Hepatocyte (in vitro differentiated cells): ENCODE measurements around the gene NANP. TPM values are rescaled to one million over a fixed set of nuclear protein-coding genes. Genes with fewer than 3 reads are reported as not detected.
"Not testable (repeated sequence)": the region's sequence is repeated elsewhere in the genome, so short reads cannot be mapped to it uniquely, and the experiment has no call there.

Experiments
- DNase-seq: peaks from one replicate; pipeline ENCODE4 v3.0.0-alpha.2; 2016; ENCODE audit warnings: low spot score
- H2AFZ ChIP-seq: fragments of 200-600 bp; sonication (generic); 2 replicates; pipeline ENCODE4 v1.6.0; 2016; ENCODE audit warnings: antibody characterized with exemption, mild to moderate bottlenecking
- H3K27ac ChIP-seq: fragments of 200-600 bp; sonication (generic); 2 replicates; pipeline ENCODE4 v1.5.1; 2016; ENCODE audit warnings: mild to moderate bottlenecking
- H3K27me3 ChIP-seq: fragments of 200-600 bp; sonication (generic); 2 replicates; pipeline ENCODE4 v1.6.1; 2016
- H3K36me3 ChIP-seq: fragments of 200-600 bp; sonication (generic); replicated peaks from 2 replicates; pipeline ENCODE4 v1.5.1; 2016; ENCODE audit warnings: low read depth; ENCODE audit not compliant: insufficient read depth
- H3K4me1 ChIP-seq: fragments of 200-600 bp; sonication (generic); 2 replicates; pipeline ENCODE4 v1.5.1; 2016; ENCODE audit warnings: mild to moderate bottlenecking, moderate library complexity; ENCODE audit not compliant: insufficient read depth
- H3K4me2 ChIP-seq: fragments of 200-600 bp; sonication (generic); 2 replicates; pipeline ENCODE4 v1.6.0; 2016
- H3K4me3 ChIP-seq: fragments of 200-600 bp; sonication (generic); 2 replicates; pipeline ENCODE4 v1.5.1; 2016; ENCODE audit warnings: mild to moderate bottlenecking
- H3K79me2 ChIP-seq: fragments of 200-600 bp; sonication (generic); 2 replicates; pipeline ENCODE4 v1.6.0; 2017; ENCODE audit warnings: mild to moderate bottlenecking
- H3K9me2 ChIP-seq: fragments of 200-600 bp; sonication (generic); replicated peaks from 2 replicates; pipeline ENCODE4 v1.6.0; 2017; ENCODE audit warnings: mild to moderate bottlenecking; ENCODE audit not compliant: insufficient read depth
- H3K9me3 ChIP-seq: fragments of 200-600 bp; sonication (generic); 2 replicates; pipeline ENCODE4 v1.5.1; 2016; ENCODE audit warnings: low read depth, mild to moderate bottlenecking
- H4K20me1 ChIP-seq: fragments of 200-600 bp; sonication (generic); 2 replicates; pipeline ENCODE4 v1.6.0; 2016; ENCODE audit warnings: mild to moderate bottlenecking; ENCODE audit not compliant: insufficient read depth, poor library complexity, severe bottlenecking
- CTCF ChIP-seq: fragments of 200-600 bp; sonication (generic); IDR thresholded peaks from 2 replicates; pipeline ENCODE4 v1.5.1; 2016; ENCODE audit warnings: antibody characterized with exemption, mild to moderate bottlenecking; ENCODE audit not compliant: poor library complexity
- EZH2 ChIP-seq: fragments of 200-600 bp; sonication (generic); IDR thresholded peaks from 2 replicates; pipeline ENCODE4 v1.6.1; 2016; ENCODE audit warnings: antibody characterized with exemption, mild to moderate bottlenecking, borderline replicate concordance
- EZH2phosphoT487 ChIP-seq: fragments of 200-600 bp; sonication (generic); IDR thresholded peaks from one replicate; pipeline ENCODE4 v1.6.1; 2018; ENCODE audit warnings: antibody characterized with exemption, mild to moderate bottlenecking, low read depth, moderate library complexity; ENCODE audit not compliant: unreplicated experiment, severe bottlenecking
- WGBS: methylation state at CpG from one replicate; pipeline ENCODE4 v1.1.6; 2016; ENCODE audit warnings: low lambda C conversion rate; ENCODE audit errors: missing lambda C conversion rate; 5-methylcytosine and 5-hydroxymethylcytosine counted together
- polyA plus RNA-seq: library from polyadenylated mRNA; unstranded; fragments of >200 nt; fragmentation: Nextera tagmentation; extraction: Ambion mirVana; gene quantifications from 2 replicates; pipeline ENCODE4 v1.2.1, GENCODE V29; 2016
- total RNA-seq: library from RNA; depleted of rRNA; stranded (reverse); fragments of >200 nt; gene quantifications from 2 replicates; pipeline ENCODE4 v1.2.3, GENCODE V29; 2014

The NANP gene
- total and polyA plus RNA-seq, 2 experiments from 2014 or later: 3.7 to 7.1 TPM

GRCh38 chr20:25668446-25668845 lies 44.6 kb upstream of the NANP start:
- no peaks in the 10 kb centered on the region for H3K79me2 ChIP-seq
- no peaks in the 10 kb centered on the region for H4K20me1 ChIP-seq
- no peak overlapping the region for H2AFZ ChIP-seq
- H3K9me3 ChIP-seq: no peaks in the 10 kb centered on the region
- no peaks in the 10 kb centered on the region for H3K27me3 ChIP-seq
- 85% methylated on average over 4 of the region's 4 CpGs for WGBS
- TF ChIP-seq EZH2phosphoT487 (no peak), CTCF (no peak), EZH2 (no peak)
- no peak overlapping the region for H3K4me2 ChIP-seq
- H3K27ac ChIP-seq: no peak overlapping the region
- no peak overlapping the region for H3K4me3 ChIP-seq
- no peaks in the 10 kb centered on the region for H3K4me1 ChIP-seq
- no peak for DNase-seq
- no peaks in the 10 kb centered on the region for H3K9me2 ChIP-seq
- no peaks in the 10 kb centered on the region for H3K36me3 ChIP-seq

DNA sequence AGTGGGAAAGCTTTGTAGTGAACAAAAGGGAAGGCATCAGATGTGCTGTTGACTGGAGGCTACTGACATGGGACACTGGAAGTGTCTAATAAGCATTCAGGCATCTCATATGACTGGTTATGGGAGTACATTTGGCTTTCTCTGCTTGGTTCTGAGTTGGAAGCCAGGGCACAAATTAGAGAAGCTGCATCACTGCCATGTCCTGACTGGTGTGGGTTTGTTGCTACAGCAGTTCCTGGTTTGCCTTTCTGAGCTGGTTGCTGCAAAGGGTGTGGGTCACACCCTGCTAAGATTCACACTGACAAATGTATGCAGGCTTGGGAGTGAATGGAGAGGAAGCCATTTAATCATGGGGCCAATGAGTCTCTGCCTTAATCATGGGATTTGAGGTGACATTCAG lies 36.2 kb upstream of the NANP start:
- Histone ChIP-seq H3K4me1 (no peaks in the 10 kb centered on the region), H4K20me1 (no peaks in the 10 kb centered on the region), H3K79me2 (no peaks in the 10 kb centered on the region), H3K9me3 (no peaks in the 10 kb centered on the region), H3K27ac (no peak overlapping the region), H3K9me2 (no peaks in the 10 kb centered on the region), H2AFZ (no peak overlapping the region), H3K4me3 (no peak overlapping the region), H3K27me3 (no peaks in the 10 kb centered on the region), H3K36me3 (no peaks in the 10 kb centered on the region), H3K4me2 (no peak overlapping the region)
- TF ChIP-seq EZH2: no peak
- TF ChIP-seq EZH2phosphoT487: no peak
- no peak for TF ChIP-seq CTCF
- DNase-seq: no peak

DNA sequence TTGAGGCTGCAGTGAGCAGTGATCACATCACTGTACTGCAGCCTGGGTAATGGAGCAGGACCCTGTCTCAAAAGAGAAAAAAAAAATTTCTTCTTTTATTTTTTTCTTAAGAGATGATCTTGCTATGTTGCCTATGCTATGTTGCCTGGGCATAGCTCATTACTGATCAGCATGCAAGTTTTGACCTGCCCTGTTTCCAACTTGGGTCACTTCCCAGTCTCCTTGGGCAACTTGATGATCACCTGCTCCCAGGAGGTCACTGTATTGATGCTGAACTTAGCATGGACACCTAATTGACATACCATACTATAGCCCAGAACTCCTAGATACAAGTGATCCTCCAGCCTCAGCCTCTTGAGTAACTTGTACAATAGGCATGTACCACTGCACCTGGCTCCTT lies 30.7 kb upstream of the NANP start:
- H3K9me2 ChIP-seq: no peaks in the 10 kb centered on the region
- no peak overlapping the region for H3K4me3 ChIP-seq
- H3K79me2 ChIP-seq: no peaks in the 10 kb centered on the region
- no peaks in the 10 kb centered on the region for H3K4me1 ChIP-seq
- H3K4me2 ChIP-seq: no peak overlapping the region
- H4K20me1 ChIP-seq: no peaks in the 10 kb centered on the region
- H2AFZ ChIP-seq: no peak overlapping the region
- DNase-seq: no peak
- no peaks in the 10 kb centered on the region for H3K9me3 ChIP-seq
- no peaks in the 10 kb centered on the region for H3K27me3 ChIP-seq
- TF ChIP-seq EZH2phosphoT487 (no peak), EZH2 (no peak), CTCF (no peak)
- no peaks in the 10 kb centered on the region for H3K36me3 ChIP-seq
- H3K27ac ChIP-seq: no peak overlapping the region

DNA sequence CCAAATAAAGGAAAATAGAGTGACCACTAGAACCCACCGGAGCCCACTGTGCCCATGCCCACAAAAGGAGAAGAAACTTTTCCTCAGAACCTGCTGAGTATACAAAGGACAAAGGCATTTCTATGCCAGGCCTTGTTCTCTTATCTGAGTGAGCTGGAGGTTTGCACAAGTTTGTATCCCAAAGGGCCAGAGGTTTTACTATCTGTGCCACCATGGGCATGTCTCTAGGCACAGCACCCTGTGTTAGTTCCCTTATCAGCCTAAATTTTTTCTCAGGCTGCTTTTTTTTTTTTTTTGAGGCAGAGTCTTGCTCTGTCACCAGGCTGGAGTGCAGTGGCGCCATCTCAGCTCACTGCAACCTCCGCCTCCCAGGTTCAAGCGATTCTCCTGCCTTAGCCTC lies 29.1 kb upstream of the NANP start:
- WGBS: 100% methylated on average over 4 of the region's 4 CpGs
- H3K4me1 ChIP-seq, H4K20me1 ChIP-seq, DNase-seq, H3K4me2 ChIP-seq, H3K27me3 ChIP-seq, H3K9me2 ChIP-seq, H3K9me3 ChIP-seq, H3K36me3 ChIP-seq, H3K79me2 ChIP-seq, H3K27ac ChIP-seq, H3K4me3 ChIP-seq, H2AFZ ChIP-seq: not testable (repeated sequence)
